Activated T-cell treated with anti-CD3 and anti-CD28 coated beads for 24 hours (primary cell): ENCODE results near the gene GLYATL2.

Experiments
- DNase-seq: peaks from one replicate; pipeline ENCODE4 v3.0.0-alpha.2; 2020; ENCODE audit warnings: low read depth

GLYATL2 gene

GRCh38 chr11:58844361-58845005 lies at the start of gene GLYATL2:
Gene GLYATL2 (minus strand): TSS chr11:58844704. CDS start chr11:58839612, 5,092 bp downstream.
- no peak for DNase-seq

- DNase-seq: no peak
Measured at GRCh38 chr11:58893899-58894298, 49.4 kb upstream of the GLYATL2 start.

- no peak for DNase-seq
Measured at GRCh38 chr11:58888579-58888978, 44.1 kb upstream of the GLYATL2 start.

- no peak for DNase-seq
Measured at GRCh38 chr11:58887452-58887851, 42.9 kb upstream of the GLYATL2 start.

DNA sequence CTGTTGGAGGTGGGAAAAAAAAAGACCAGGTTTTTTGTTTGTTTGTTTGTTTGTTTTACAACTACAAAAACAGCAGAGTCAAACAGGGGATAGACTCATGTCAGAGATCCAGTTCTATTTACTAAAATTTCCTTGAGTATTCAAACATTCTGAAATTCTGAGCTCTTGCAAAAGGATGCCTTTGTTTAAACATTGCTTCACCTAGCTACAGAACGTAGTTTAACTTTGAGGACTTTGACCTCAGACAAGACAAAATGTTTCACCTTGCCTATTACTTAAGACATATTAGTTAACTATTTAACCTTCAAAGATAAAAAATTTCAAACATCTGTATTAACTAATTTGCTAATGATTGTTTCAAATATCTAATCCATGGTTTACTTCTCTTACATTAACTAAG lies 36.1 kb upstream of the GLYATL2 start:
- no peak for DNase-seq

- no peak for DNase-seq
Measured at GRCh38 chr11:58880166-58880565, 35.7 kb upstream of the GLYATL2 start.

DNA sequence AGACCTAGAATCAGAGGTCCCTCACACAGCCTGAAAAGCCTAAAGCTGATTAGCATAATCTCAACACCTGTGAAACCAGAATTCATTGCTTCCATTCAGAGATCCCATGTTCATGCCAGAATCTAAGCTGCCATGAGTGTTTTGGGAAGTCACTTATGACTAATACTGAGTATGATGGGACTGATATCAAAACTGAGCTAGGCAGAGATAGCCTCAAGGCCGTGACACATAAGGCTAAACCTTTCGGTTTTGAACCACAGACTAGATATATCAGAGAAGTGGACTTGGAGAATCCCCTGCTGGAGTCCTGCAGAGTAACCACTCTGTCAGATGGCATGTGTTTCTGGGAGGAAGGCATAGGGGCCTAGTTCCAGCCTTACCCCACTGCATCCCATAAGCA lies 23.1 kb upstream of the GLYATL2 start:
- DNase-seq: no peak

GRCh38 chr11:58866788-58867187 lies 22.3 kb upstream of the GLYATL2 start:
- no peak for DNase-seq

GRCh38 chr11:58864335-58864734 lies 19.8 kb upstream of the GLYATL2 start:
- no peak for DNase-seq

DNA sequence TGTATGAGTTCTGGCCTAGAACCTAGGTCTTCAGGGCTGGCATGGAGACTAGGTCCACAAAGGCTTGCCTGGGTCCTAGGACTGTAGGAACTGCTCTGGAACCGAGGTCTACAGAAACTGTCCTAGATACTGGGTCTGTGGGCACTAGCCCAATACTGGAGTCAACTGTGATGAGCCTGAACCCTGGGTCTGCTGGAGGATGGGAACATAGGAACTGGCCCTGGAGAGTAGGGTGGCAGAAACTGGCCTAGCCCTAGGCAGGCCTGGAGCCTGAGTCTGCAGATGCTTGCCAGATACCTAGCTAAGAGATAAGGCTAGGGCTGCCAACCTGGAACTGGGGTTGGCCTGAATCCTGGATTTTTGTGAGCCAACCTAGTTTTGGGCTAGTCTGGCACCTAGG lies 19.2 kb upstream of the GLYATL2 start:
- DNase-seq: no peak

DNA sequence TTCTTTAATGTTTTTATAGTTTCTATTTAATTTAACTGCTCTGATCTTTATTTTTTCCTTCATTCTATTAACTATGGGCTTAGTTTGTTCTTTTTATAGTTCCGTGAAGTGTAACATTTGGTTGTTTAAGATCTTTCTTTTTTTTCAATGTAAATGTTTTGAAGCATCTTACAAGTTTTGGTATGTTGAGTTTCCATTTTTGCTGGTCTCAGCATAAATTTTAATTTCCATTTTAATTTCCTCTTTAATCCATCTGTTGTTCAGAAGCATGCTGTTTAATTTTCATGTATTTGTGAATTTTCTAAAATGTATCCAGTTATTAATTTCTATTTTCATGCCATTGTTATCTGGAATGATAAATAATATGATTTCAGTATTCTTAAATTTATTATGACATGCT lies 17.0 kb upstream of the GLYATL2 start:
- DNase-seq: no peak

DNA sequence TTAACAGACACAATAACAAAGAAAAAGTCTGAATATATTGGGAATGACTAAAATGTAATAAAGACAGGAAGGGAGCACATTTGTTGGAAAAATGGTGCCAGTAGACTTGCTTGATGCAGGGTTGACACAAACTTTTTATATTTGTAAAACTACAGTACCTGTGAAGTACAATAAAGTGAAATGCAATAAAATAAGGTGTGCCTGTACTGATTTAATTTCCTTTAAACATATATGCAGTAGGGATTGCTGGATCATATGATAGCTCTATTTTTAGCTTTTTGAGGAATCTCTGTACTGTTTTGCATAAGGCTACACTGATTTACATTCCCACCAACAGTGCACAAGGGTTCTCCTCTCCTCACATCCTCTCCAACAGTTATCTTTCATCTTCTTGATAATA lies 12.3 kb upstream of the GLYATL2 start:
- DNase-seq: no peak

GRCh38 chr11:58845386-58845785 lies 882 bp upstream of the GLYATL2 start:
- DNase-seq: no peak

DNA sequence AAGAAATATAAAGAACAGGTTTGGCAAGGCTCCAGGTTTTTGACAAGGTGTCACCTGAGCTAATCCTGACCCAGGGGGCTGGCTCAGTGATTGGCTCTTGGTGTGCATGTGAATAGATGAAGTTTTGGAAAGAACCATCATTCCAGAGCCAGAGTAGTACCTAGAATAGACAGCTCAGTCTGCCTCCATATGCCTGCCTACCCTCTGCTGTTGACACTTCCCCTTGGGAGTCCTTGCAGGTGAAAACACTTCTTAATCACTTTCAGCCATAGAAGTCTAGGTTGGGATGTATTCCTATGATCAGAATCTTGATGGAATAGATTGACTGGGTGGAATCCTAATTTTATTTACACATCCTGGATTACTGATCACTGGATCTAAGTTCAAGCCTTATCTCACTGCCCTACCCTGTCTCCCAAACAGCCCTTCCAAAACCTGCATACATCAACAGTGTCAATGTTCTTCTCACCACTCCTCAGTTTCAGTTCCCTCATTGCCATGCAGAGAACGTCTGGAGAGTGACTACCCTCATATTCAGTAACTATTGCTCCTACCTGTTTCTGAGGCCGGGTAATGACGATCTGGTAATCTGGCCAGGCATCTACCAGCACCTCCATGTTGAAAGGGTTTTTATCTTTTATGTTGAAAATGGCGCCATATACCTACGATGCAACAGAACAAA lies 6.7 kb downstream of the GLYATL2 start:
- DNase-seq: no peak

DNA sequence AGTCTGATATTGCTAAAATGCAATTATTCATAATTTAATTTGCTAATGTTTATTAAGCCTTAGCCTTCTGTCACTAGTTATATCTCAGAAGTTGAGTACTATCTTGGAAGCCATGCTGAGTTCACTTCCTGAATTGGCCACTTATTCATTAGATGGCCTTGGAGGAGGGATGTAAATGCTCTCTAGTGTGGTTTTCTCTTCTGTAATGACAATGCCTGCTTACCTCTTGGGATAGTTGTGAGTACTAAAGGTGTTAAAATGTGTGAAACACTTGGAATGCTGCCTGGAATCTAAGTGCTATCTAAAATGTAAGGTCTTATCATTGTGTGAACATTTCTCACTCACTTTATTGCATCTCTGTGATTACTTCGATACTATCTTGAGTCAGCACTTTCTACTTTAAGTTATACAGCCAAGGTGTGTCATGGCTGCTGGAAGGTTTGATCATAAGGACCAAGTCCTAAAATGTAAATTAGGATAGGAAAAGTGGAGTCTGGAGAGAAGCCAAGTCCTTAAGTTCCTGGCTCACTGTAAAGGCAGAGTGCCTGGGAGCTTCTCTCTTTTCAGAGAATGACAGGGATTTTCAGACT lies 12.4 kb downstream of the GLYATL2 start:
- no peak for DNase-seq

DNA sequence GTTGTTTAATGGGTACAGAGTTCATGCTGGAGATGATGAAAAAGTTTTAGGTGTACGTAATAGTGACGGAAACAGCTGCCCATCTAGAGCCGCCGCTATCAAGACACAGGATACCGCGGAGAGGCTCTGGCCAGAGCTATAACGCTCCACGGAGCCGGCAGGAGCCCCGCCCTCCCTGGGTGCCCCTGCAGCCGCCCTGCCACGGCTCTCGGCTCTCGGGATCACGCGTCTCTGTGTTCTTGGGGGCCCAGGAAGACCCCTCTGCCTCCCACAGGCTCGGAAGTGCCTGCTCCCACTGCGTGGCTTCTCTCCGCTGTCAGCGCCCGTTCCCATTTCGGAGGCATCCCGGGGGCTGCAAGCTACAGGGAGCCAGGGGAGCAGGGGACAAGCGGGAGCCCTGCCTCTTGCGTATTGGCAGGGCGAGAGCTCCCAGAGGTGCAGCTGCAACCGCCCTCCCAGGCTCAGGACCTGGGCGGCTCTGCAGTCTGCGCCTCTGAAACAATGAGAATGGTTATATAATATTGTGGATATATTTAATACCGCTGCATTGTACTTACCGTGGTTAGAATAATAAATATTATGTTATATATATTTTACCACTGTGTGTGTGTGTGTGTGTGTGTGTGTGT lies 13.7 kb downstream of the GLYATL2 start:
- no peak for DNase-seq

DNA sequence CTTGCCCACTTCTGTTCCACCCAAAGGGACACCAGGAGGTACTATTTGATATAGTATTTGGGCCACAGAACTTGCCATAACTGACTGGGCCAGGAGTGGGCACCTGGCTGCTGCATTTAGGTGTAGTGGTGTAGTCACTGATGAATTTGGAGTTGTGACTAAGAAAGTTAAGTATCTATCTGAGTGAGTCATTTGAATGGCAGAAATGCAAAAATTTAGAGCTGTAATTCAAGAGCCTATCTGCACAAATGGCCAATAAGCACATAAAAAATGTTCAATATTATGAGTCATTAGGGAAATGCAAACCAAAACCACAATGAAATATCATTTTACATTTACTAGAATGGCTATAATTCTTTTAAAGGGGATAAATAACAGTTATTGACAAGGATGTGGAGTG lies 14.7 kb downstream of the GLYATL2 start:
- no peak for DNase-seq

- DNase-seq: no peak
Measured at GRCh38 chr11:58813693-58814092, 30.8 kb downstream of the GLYATL2 start.

DNA sequence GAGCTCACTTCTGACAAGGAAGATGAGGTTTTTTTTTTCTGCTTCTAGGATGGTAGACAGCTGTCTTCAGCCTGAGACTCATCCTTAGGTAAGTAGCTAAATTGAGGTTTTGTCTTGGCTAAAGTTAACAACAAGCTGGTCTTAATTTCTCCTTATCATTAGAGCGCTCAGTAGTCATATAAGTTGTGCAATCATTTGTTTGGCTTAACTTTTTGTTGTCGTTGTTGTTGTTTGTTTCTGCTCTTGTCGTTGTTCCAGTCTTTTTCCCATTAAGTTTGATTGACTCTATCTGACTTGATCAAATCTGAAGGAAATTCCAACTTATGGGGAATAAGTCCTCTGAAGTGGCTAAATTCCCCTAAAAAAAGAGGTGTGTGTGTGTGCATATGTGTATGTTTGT lies 33.0 kb downstream of the GLYATL2 start:
- DNase-seq: no peak

DNA sequence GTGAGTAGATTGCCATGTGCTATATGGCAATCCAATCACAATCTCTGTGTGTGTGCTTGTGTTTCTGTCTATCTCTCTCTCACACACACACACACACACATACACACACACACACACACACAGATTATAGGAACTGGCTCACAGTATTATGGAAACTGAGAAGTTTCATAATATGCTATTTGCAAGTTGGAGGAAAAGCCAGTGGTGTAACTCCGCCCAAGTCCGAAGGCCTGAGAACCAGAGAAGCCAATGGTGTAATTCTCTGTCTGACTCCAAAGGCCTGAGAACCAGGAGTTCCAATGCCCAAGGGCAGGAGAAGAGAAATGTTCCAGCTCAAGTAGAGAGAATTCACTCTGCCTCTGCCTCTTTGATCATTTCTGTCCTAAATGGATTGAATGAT lies 37.2 kb downstream of the GLYATL2 start:
- no peak for DNase-seq

DNA sequence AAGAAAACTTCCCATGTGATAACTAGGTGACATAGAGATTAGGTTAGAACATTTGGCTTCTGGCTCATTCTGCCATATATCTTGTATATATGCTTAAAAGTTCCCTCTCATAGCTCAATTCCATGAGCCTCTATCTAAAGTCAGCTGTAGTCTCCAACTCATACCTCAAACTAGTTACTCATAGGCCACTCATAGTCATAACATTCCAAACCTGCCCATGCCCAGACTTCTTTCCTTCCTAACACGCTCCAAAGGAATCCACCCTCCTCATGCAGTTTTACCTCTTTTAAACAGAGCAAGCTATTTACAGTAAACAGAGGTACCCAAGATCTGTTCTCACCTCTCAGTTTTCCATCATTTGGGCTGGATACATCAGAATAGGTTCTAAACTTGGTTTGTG lies 39.4 kb downstream of the GLYATL2 start:
- DNase-seq: no peak

DNA sequence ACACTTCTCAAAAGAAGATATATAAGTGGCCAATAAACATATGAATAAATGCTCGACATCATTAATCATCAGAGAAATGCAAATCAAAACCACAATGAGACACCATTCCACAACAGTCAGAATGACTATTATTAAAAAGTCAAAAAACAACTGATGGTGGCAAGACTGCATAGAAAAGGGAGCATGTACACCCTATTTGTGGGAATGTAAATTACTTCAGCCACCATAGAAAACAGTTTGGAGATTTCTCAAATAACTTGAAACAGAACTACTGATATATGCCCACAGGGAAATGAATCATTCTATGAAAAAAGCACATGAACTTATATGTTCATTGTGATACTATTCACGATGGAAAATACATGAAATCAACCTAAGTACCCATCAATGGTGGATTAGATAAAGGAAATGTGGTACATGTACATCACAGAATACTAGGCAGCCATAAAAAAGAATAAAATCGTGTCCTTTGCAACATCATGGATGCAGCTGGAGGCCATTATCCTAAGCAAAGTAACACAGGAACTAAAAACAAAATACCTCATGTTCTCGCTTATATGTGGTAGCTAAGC lies 42.4 kb downstream of the GLYATL2 start:
- DNase-seq: no peak

GRCh38 chr11:58801302-58801701 lies 43.2 kb downstream of the GLYATL2 start:
- DNase-seq: no peak
